GM18909 (cell line): ENCODE results near the gene C4A.
"Not testable (repeated sequence)": the region's sequence is repeated elsewhere in the genome, so short reads cannot be mapped to it uniquely, and the experiment has no call there.

Experiments used
- ATAC-seq: cut with Tn5 transposase; IDR thresholded peaks from one replicate; pipeline ENCODE4 v1.9.1; 2021; ENCODE audit warnings: mild to moderate bottlenecking; ENCODE audit not compliant: unreplicated experiment, poor library complexity

Gene C4A

DNA sequence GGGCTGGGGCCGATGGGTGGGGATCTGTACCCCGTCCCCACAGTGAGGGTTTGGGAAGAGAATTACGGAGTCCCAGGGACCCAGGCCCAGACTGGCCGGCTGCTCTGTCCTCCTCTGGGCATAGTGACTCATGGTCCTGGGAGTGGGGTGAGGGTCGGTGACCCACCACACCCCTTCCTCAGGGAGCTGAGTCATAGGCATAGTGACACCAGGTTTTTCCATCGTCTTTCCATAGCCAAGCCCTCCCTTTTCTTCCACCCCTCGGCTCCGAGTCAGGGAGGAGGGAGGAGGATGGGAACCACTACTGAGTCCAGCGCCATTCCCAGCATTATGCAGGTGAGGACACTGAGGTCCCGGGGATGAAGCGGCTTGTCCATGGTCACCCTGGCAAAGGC, 65.2 kb downstream of the C4A start:
- ATAC-seq: no peak

DNA sequence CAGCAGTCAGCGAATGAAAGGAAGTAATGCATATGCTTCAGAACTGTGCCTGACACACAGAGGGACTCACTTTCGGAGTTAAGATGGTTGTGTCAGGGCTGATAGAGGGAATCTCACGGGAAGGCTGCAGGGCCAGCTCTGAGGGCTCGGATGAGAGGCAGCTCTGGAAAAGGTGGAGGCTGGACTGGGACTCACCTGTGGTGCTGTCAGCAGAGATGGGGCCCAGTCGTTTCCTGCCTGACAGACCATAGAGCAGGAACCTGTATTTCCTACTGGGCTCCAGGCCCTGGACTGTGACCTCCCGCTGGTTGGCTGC, 65.6 kb downstream of the C4A start:
- no peak for ATAC-seq

DNA sequence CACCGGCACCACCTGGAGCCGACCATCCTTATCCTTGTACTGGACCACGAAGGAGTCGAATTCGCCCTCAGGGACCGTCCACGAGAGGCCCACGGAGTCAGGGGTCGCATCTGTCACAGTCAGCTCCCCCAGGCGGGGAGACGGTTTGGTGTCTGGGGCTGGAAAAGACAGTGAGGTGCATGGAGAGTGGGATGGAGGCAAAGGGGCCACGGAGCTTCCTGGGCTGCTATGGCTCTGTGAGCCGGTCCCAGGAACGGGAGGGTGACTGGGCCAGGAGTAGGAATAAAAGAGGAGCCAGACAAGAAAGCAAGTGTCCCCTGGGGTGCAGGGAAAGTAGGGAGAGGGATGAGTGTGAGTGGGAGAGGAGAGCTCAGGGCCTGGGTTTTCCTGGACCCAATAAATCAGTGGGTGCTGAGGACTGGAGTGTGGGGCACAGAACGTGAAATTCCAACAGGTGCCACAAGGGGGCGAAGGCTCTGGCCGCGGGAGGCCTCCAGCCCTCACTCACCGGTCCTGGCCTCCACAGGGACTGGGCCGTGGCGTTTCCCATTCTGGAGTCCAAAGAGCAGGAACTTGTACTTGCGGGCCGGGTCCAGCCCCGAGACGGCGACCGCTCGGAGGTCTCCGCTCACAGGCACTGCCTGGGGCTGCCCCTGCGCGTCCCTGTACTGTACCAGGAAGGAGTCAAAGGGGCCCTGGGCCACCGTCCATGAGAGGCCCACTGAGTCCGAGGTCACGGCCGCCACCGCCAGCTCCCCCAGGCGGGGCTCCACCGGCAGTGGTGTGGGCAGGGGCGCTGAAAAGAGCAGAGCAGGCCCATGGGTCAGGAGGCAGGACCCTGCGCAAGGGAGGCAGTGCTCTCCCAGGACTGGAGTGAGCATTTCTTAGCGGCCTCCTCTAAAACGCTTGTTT, 66.3 kb downstream of the C4A start:
- ATAC-seq: no peak

DNA sequence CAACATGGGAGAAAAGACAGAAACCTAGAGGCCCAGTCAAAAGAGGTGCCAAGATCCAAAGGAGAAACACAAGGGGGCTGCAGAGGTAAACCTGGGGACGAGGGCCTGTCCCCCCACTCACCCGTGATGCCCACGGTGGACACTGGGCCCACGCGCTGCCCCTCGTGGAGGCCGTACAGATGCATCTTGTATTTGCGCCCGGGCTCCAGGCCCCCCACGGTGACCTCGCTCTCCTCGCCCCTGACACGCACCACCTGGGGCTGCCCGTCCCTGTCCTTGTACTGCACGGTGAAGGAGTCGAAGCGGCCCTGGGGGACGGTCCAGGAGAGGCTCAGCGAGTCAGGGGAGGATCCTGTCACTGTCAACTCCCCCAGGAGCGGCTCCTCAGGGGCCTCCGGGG, 67.3 kb downstream of the C4A start:
- not testable (repeated sequence) for ATAC-seq

DNA sequence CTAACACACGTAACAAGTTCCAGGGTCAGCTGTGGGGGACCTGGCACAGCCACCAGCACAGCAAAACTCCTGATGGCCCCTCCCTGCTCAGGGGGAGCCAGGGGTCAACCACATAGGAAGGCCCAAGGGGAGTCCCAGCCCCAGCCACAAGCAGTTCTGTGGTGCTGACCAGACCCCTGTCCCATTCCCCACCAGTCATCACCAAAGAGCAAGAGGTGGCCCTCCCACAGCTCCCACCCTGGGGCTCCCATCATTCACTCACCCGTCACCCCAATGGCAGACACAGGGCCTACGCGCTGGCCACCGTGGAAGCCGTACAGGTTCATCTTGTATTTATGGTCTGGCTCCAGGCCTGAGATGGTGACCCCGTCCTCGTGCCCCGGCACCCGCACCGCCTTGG, 67.9 kb downstream of the C4A start:
- not testable (repeated sequence) for ATAC-seq

DNA sequence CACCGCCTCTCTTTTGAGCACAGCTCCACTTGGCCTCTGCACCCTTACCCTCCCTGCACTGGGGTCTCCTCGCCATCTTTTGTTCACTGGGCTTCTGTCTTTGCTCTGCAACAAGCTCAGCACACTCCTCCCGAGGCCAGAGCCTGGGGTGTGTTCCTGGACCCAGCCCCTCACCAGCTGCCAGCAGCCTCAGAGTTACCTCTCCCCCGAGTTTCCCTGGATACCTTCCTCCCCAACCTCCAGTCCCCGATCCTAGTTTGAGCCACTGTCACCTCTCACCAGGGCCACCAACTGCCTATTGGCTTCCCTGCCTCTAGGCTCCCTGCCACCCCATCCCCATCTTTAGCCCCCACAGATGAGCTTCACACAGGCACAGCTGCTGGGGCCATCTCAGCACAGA, 68.7 kb downstream of the C4A start:
- ATAC-seq: no peak
